SK-N-SH (cell line): ENCODE results near the gene PTPRD. TPM values are rescaled to one million over a fixed set of nuclear protein-coding genes. Genes with fewer than 3 reads are reported as not detected.

ENCODE experiments used
- CTCF ChIA-PET: fragments of 300-600, 350-600 bp; formaldehyde crosslinking; extraction: SDS; loops from one replicate; lab custom pipeline; 2021; lab: Yijun Ruan, JAX
- POLR2A ChIA-PET: fragments of 350-600 bp; sonication (Branson Sonifier 250); formaldehyde crosslinking; extraction: SDS; loops from one replicate; lab custom pipeline; 2020; ENCODE audit warnings: antibody characterized with exemption, inconsistent platforms; lab: Yijun Ruan, JAX
- DNase-seq: peaks from one replicate; pipeline ENCODE4 v3.0.0; 2012
- H2AFZ ChIP-seq: fragments of 200-600 bp; sonication (generic); 2 replicates; pipeline ENCODE4 v1.8.1; 2016; ENCODE audit warnings: antibody characterized with exemption, mild to moderate bottlenecking, low read depth
- H3F3A ChIP-seq: fragments of 200-600 bp; sonication (generic); replicated peaks from 2 replicates; pipeline ENCODE3; 2016; ENCODE audit warnings: antibody characterized with exemption, mild to moderate bottlenecking; ENCODE audit not compliant: insufficient read depth
- H3K27ac ChIP-seq, 2 experiments: fragments of 200-500 bp in 1 of 2; fragments of 200-600 bp in 1 of 2; sonication (Bioruptor generic) in 1 of 2; sonication (generic), shearing (Covaris generic) in 1 of 2; 2 replicates each; pipeline versions ENCODE4 v1.5.1 to v1.6.1; 2014 to 2016; ENCODE audit warnings: low read depth in 2 of 2, inconsistent platforms in 1 of 2, low read length in 1 of 2, mild to moderate bottlenecking in 1 of 2, mixed read lengths in 1 of 2
- H3K27me3 ChIP-seq: fragments of 200-600 bp; sonication (generic), shearing (Covaris generic); 2 replicates; pipeline ENCODE4 v1.6.1; 2016; ENCODE audit warnings: mixed run types; ENCODE audit not compliant: insufficient read depth
- H3K36me3 ChIP-seq, 2 experiments: fragments of 200-500 bp in 1 of 2; fragments of 200-600 bp in 1 of 2; sonication (Bioruptor generic) in 1 of 2; sonication (generic) in 1 of 2; replicated peaks in 1 of 2; 2 replicates each; pipeline versions ENCODE3 to v1.5.1; 2014 to 2016; ENCODE audit warnings: low read length in 1 of 2, mild to moderate bottlenecking in 1 of 2; ENCODE audit not compliant: insufficient read depth in 2 of 2, control insufficient read depth in 1 of 2
- H3K4me1 ChIP-seq, 2 experiments: fragments of 200-500 bp in 1 of 2; fragments of 200-600 bp in 1 of 2; sonication (Bioruptor generic) in 1 of 2; sonication (generic), shearing (Covaris generic) in 1 of 2; 2 replicates each; pipeline versions ENCODE4 v1.5.1 to v1.6.1; 2014 to 2016; ENCODE audit warnings: low read depth in 1 of 2, low read length in 1 of 2, mixed run types in 1 of 2; ENCODE audit not compliant: insufficient read depth in 2 of 2, control insufficient read depth in 1 of 2
- H3K4me2 ChIP-seq: fragments of 200-600 bp; sonication (generic), shearing (Covaris generic); 2 replicates; pipeline ENCODE4 v1.6.1; 2017; ENCODE audit warnings: mixed run types
- H3K4me3 ChIP-seq, 2 experiments: fragments of 200-500 bp in 1 of 2; fragments of 200-600 bp in 1 of 2; sonication (Bioruptor generic) in 1 of 2; sonication (generic), shearing (Covaris generic) in 1 of 2; 2 replicates each; pipeline versions ENCODE4 v1.5.1 to v1.8.1; 2014 to 2016; ENCODE audit warnings: low read depth in 2 of 2, inconsistent platforms in 1 of 2, low read length in 1 of 2, mild to moderate bottlenecking in 1 of 2, mixed read lengths in 1 of 2, moderate library complexity in 1 of 2
- H3K79me2 ChIP-seq: fragments of 200-600 bp; sonication (generic); 2 replicates; pipeline ENCODE4 v1.8.1; 2017; ENCODE audit warnings: mild to moderate bottlenecking; ENCODE audit not compliant: insufficient read depth
- H3K9ac ChIP-seq: fragments of 200-600 bp; sonication (generic); 2 replicates; pipeline ENCODE4 v1.6.1; 2017; ENCODE audit warnings: mixed run types
- H3K9me2 ChIP-seq: fragments of 200-600 bp; sonication (generic); 2 replicates; pipeline ENCODE4 v1.6.1; 2017; ENCODE audit warnings: mixed run types
- H3K9me3 ChIP-seq: fragments of 200-600 bp; sonication (generic); 2 replicates; pipeline ENCODE4 v1.6.1; 2017; ENCODE audit warnings: mixed run types, mild to moderate bottlenecking, moderate library complexity
- H4K20me1 ChIP-seq: fragments of 200-600 bp; sonication (generic); 2 replicates; pipeline ENCODE4 v1.6.1; 2017; ENCODE audit warnings: mild to moderate bottlenecking, mixed run types; ENCODE audit not compliant: insufficient read depth
- CHD2 ChIP-seq: fragments of 150-350 bp; IDR thresholded peaks from 2 replicates; pipeline ENCODE4 v1.6.1; 2018; ENCODE audit warnings: low read length; ENCODE audit not compliant: partially characterized antibody
- ELF1 ChIP-seq: IDR thresholded peaks from 2 replicates; pipeline ENCODE4 v1.4.0; 2012
- EP300 ChIP-seq, 2 experiments: IDR thresholded peaks; 2 replicates each; pipeline versions ENCODE4 v1.4.0 to v1.6.1; 2012; ENCODE audit warnings: borderline replicate concordance in 1 of 2, low read depth in 1 of 2, low read length in 1 of 2
- FOXJ3 ChIP-seq: sonication (generic); formaldehyde crosslinking; IDR thresholded peaks from 2 replicates; pipeline ENCODE4 v1.5.1; 2020; ENCODE audit warnings: mild to moderate bottlenecking, missing genetic modification reagents
- GABPA ChIP-seq: IDR thresholded peaks from 2 replicates; pipeline ENCODE4 v1.4.0; 2012; ENCODE audit warnings: low read depth, mild to moderate bottlenecking
- GATA2 ChIP-seq: sonication (generic); formaldehyde crosslinking; IDR thresholded peaks from 2 replicates; pipeline ENCODE4 v1.5.0; 2020; ENCODE audit warnings: mild to moderate bottlenecking, missing genetic modification reagents
- MEF2A ChIP-seq: IDR thresholded peaks from 2 replicates; pipeline ENCODE4 v1.4.0; 2012; ENCODE audit warnings: low read depth, borderline replicate concordance
- NFIC ChIP-seq: IDR thresholded peaks from 2 replicates; pipeline ENCODE4 v1.4.0; 2012; ENCODE audit warnings: borderline replicate concordance
- RAD21 ChIP-seq: IDR thresholded peaks from 2 replicates; pipeline ENCODE4 v1.6.1; 2012; ENCODE audit warnings: mild to moderate bottlenecking, low read length
- RCOR1 ChIP-seq: fragments of 150-350 bp; IDR thresholded peaks from 2 replicates; pipeline ENCODE4 v1.6.1; 2017; ENCODE audit warnings: antibody characterized with exemption, low read length
- RXRA ChIP-seq: IDR thresholded peaks from 2 replicates; pipeline ENCODE4 v1.4.0; 2012; ENCODE audit warnings: low read depth, mild to moderate bottlenecking, borderline replicate concordance
- SIN3A ChIP-seq: IDR thresholded peaks from 2 replicates; pipeline ENCODE4 v1.6.1; 2012; ENCODE audit warnings: low read depth, mild to moderate bottlenecking, low read length, moderate library complexity, borderline replicate concordance
- SMC3 ChIP-seq: IDR thresholded peaks from 2 replicates; pipeline ENCODE4 v1.6.1; 2012; ENCODE audit warnings: low read depth, low read length, improper control_type of control experiment
- TAF1 ChIP-seq: IDR thresholded peaks from 2 replicates; pipeline ENCODE4 v1.6.1; 2012; ENCODE audit warnings: low read depth, mild to moderate bottlenecking, low read length, moderate library complexity, borderline replicate concordance
- TCF12 ChIP-seq: IDR thresholded peaks from 2 replicates; pipeline ENCODE4 v1.4.0; 2012
- YY1 ChIP-seq: IDR thresholded peaks from 2 replicates; pipeline ENCODE4 v1.4.0; 2012; ENCODE audit warnings: low read depth, mild to moderate bottlenecking
- WGBS: methylation state at CpG from one replicate; pipeline ENCODE4 v1.1.6; 2017; ENCODE audit warnings: low lambda C conversion rate; 5-methylcytosine and 5-hydroxymethylcytosine counted together
- polyA plus RNA-seq, 3 experiments: library from polyadenylated mRNA; depleted of rRNA; stranded (reverse); fragments of >200 nt; gene quantifications; 2 replicates each; pipeline ENCODE4 v1.2.3, GENCODE V29; 2012
- TF ChIP-seq, protein P1 (sequence below): fragments of 200-600 bp; sonication (generic); IDR thresholded peaks from 2 replicates; pipeline ENCODE4 v1.6.1; 2017; ENCODE audit warnings: antibody characterized with exemption, mild to moderate bottlenecking, moderate library complexity
- TF ChIP-seq, protein P2 (sequence below): fragments of 150-350 bp; IDR thresholded peaks from 2 replicates; pipeline ENCODE4 v1.6.1; 2016; ENCODE audit warnings: mild to moderate bottlenecking, low read depth, low read length
- TF ChIP-seq, protein P3 (sequence below): IDR thresholded peaks from 2 replicates; pipeline ENCODE4; 2012
- TF ChIP-seq, protein P4 (sequence below): IDR thresholded peaks from 2 replicates; pipeline ENCODE4 v1.6.1; 2012; ENCODE audit warnings: mild to moderate bottlenecking, low read depth, low read length, moderate library complexity

PTPRD gene
- polyA plus RNA-seq, 1 of the 3 experiments (the other 2 are of a cell fraction): 0.15 TPM

DNA sequence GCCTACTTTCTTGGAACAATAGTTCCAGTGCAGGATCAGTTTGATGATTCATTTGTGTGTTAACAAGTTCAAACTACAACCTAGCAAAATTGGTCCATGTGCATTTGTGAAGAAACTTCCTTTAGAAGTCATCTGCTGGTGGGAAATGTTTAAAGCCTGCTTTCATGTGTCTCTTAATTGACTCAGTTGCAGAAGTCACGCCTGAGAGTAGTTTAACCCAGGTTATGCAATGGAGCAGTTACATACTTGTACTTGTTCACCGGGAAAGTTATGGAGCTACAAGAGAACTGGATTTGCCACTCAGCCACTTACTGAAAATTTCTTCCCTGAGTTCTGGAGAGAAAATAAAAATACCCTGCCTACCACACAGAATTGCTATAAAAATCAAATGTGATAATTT lies 1397.8 kb downstream of the PTPRD start:
- Histone ChIP-seq H3K4me2 (no peak overlapping the region), H3K27me3 (no peaks in the 10 kb centered on the region), H3K79me2 (no peaks in the 10 kb centered on the region), H3F3A (no peaks in the 10 kb centered on the region), H4K20me1 (no peaks in the 10 kb centered on the region), H3K36me3 (no peaks in the 10 kb centered on the region), H3K9me2 (no peaks in the 10 kb centered on the region), H3K4me1 (peaks cover 0 to 6% of the 10 kb centered on the region in 2 experiments; a peak in 2 of 4 replicates), H3K4me3 (no peak overlapping the region), H3K27ac (no peak overlapping the region; a peak in 1 of 4 replicates), H3K9me3 (no peaks in the 10 kb centered on the region), H3K9ac (no peak overlapping the region), H2AFZ (no peak overlapping the region)
- POLR2A ChIA-PET: no interaction called here
- 50% methylated on average over 2 of the region's 2 CpGs for WGBS
- CTCF ChIA-PET: no interaction called here
- DNase-seq: no peak
- TF ChIP-seq, protein P1, sequence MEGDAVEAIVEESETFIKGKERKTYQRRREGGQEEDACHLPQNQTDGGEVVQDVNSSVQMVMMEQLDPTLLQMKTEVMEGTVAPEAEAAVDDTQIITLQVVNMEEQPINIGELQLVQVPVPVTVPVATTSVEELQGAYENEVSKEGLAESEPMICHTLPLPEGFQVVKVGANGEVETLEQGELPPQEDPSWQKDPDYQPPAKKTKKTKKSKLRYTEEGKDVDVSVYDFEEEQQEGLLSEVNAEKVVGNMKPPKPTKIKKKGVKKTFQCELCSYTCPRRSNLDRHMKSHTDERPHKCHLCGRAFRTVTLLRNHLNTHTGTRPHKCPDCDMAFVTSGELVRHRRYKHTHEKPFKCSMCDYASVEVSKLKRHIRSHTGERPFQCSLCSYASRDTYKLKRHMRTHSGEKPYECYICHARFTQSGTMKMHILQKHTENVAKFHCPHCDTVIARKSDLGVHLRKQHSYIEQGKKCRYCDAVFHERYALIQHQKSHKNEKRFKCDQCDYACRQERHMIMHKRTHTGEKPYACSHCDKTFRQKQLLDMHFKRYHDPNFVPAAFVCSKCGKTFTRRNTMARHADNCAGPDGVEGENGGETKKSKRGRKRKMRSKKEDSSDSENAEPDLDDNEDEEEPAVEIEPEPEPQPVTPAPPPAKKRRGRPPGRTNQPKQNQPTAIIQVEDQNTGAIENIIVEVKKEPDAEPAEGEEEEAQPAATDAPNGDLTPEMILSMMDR: no peak
- TF ChIP-seq TCF12: no peak
- TF ChIP-seq, protein P2, sequence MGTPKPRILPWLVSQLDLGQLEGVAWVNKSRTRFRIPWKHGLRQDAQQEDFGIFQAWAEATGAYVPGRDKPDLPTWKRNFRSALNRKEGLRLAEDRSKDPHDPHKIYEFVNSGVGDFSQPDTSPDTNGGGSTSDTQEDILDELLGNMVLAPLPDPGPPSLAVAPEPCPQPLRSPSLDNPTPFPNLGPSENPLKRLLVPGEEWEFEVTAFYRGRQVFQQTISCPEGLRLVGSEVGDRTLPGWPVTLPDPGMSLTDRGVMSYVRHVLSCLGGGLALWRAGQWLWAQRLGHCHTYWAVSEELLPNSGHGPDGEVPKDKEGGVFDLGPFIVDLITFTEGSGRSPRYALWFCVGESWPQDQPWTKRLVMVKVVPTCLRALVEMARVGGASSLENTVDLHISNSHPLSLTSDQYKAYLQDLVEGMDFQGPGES: no peak
- TF ChIP-seq GABPA: no peak
- TF ChIP-seq RXRA: no peak
- TF ChIP-seq RAD21: no peak
- TF ChIP-seq MEF2A: no peak
- no peak for TF ChIP-seq SMC3
- TF ChIP-seq ELF1: no peak
- no peak for TF ChIP-seq NFIC
- TF ChIP-seq YY1: no peak
- TF ChIP-seq, protein P3, sequence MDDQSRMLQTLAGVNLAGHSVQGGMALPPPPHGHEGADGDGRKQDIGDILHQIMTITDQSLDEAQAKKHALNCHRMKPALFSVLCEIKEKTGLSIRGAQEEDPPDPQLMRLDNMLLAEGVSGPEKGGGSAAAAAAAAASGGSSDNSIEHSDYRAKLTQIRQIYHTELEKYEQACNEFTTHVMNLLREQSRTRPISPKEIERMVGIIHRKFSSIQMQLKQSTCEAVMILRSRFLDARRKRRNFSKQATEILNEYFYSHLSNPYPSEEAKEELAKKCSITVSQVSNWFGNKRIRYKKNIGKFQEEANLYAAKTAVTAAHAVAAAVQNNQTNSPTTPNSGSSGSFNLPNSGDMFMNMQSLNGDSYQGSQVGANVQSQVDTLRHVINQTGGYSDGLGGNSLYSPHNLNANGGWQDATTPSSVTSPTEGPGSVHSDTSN: no peak

DNA sequence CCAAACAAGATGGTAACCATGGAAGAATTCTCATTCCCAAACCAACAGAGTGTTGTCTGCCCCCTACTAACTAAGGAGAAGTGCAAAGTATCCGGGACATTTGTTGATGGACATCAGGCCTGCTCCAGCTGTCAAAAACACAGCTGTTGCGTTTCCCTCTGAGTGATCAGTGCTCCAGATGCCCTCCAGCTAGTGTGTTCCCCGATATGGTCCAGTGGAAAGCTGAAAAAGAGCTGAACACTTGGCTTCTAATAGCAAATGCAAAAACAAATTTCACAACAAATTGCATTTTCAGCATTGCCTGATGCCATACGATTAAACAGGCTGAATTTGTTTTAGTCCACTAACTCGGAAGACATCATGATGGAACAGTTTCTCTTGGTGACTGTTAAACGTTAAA lies 1398.7 kb downstream of the PTPRD start:
- peak overlapping the region in 1 of 2 experiments; percentile 68; a peak in 1 of 4 replicates for H3K27ac ChIP-seq
- no peak overlapping the region for H3K4me3 ChIP-seq
- H3K4me1 ChIP-seq: peaks cover 0 to 6% of the 10 kb centered on the region in 2 experiments; a peak in 2 of 4 replicates
- no peak overlapping the region for H3K9ac ChIP-seq
- TF ChIP-seq, protein P4, sequence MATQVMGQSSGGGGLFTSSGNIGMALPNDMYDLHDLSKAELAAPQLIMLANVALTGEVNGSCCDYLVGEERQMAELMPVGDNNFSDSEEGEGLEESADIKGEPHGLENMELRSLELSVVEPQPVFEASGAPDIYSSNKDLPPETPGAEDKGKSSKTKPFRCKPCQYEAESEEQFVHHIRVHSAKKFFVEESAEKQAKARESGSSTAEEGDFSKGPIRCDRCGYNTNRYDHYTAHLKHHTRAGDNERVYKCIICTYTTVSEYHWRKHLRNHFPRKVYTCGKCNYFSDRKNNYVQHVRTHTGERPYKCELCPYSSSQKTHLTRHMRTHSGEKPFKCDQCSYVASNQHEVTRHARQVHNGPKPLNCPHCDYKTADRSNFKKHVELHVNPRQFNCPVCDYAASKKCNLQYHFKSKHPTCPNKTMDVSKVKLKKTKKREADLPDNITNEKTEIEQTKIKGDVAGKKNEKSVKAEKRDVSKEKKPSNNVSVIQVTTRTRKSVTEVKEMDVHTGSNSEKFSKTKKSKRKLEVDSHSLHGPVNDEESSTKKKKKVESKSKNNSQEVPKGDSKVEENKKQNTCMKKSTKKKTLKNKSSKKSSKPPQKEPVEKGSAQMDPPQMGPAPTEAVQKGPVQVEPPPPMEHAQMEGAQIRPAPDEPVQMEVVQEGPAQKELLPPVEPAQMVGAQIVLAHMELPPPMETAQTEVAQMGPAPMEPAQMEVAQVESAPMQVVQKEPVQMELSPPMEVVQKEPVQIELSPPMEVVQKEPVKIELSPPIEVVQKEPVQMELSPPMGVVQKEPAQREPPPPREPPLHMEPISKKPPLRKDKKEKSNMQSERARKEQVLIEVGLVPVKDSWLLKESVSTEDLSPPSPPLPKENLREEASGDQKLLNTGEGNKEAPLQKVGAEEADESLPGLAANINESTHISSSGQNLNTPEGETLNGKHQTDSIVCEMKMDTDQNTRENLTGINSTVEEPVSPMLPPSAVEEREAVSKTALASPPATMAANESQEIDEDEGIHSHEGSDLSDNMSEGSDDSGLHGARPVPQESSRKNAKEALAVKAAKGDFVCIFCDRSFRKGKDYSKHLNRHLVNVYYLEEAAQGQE: no peak
- TF ChIP-seq SIN3A (no peak), RCOR1 (peak; percentile 89), FOXJ3 (CRISPR knock-in tag) (peak; percentile 91), RAD21 (0 out of 2 replicates have a peak, but pooled peaks have one; percentile 23), GATA2 (CRISPR knock-in tag) (peak; percentile 84), CHD2 (peak; percentile 79), EP300 (IDR thresholded peaks at IDR 0.05; ENCODE audit: borderline replicate concordance in 1 of 2, low read depth in 1 of 2, low read length in 1 of 2) (peak in 1 of 2 experiments; percentile 84; a peak in 2 of 4 replicates), TAF1 (no peak)
- TF ChIP-seq, all 33 proteins: peak for 6
- Histone ChIP-seq H3K36me3 (no peaks in the 10 kb centered on the region), H3K79me2 (no peaks in the 10 kb centered on the region), H3K9me2 (no peaks in the 10 kb centered on the region), H2AFZ (no peak overlapping the region), H3K27me3 (no peaks in the 10 kb centered on the region), H3F3A (no peaks in the 10 kb centered on the region), H4K20me1 (no peaks in the 10 kb centered on the region), H3K9me3 (no peaks in the 10 kb centered on the region), H3K4me2 (no peak overlapping the region)
- WGBS: 16% methylated on average over 6 of the region's 6 CpGs
- DNase-seq: peak; percentile 49
- CTCF ChIA-PET: interaction anchor here (1.0 to 1.5 kb wide), 3 partner anchors 19 to 22 kb away, joined by 3 to 5 read pairs (median 4); no protein-coding TSS in a partner anchor
- POLR2A ChIA-PET: no interaction called here
